K562 (cell line): ENCODE measurements around the gene CAMK2B. TPM values are rescaled to one million over a fixed set of nuclear protein-coding genes. Genes with fewer than 3 reads are reported as not detected.

ENCODE experiments used
- ADNP ChIP-seq: fragments of 200-800 bp; sonication (Bioruptor generic); IDR thresholded peaks from 2 replicates; pipeline ENCODE4 v1.6.1; 2016; ENCODE audit warnings: missing genetic modification characterization, missing compliant biosample characterization
- BRD9 ChIP-seq: fragments of 450-650 bp; IDR thresholded peaks from 2 replicates; pipeline ENCODE4 v1.6.1; 2018; ENCODE audit warnings: low read depth; ENCODE audit not compliant: partially characterized antibody
- CBX5 ChIP-seq: IDR thresholded peaks from 2 replicates; pipeline ENCODE4 v1.6.1; 2014; ENCODE audit warnings: low read depth, borderline replicate concordance
- COPS2 ChIP-seq: fragments of 450-650 bp; conservative IDR thresholded peaks from 2 replicates; pipeline ENCODE4 v1.6.1; 2016; ENCODE audit warnings: mild to moderate bottlenecking, moderate library complexity
- ESRRA ChIP-seq: fragments of 450-650 bp; IDR thresholded peaks from 2 replicates; pipeline ENCODE4 v1.6.1; 2014; ENCODE audit warnings: low read depth, mild to moderate bottlenecking, moderate library complexity, borderline replicate concordance
- EZH2 ChIP-seq: IDR thresholded peaks from 2 replicates; pipeline ENCODE4 v1.6.1; 2012; ENCODE audit warnings: low read depth, mild to moderate bottlenecking, inconsistent platforms, low read length, borderline replicate concordance
- HNRNPUL1 ChIP-seq: fragments of 200-400 bp; formaldehyde crosslinking; IDR thresholded peaks from 2 replicates; pipeline ENCODE4 v1.6.1; 2017; ENCODE audit warnings: low read length
- MAFF ChIP-seq: IDR thresholded peaks from 2 replicates; pipeline ENCODE4 v1.6.1; 2012; ENCODE audit warnings: low read length, improper control_type of control experiment
- MCM2 ChIP-seq: fragments of 450-650 bp; IDR thresholded peaks from 2 replicates; pipeline ENCODE4 v1.6.1; 2017; ENCODE audit warnings: low read depth, mild to moderate bottlenecking
- NBN ChIP-seq: fragments of 450-650 bp; IDR thresholded peaks from 2 replicates; pipeline ENCODE4 v1.6.1; 2016; ENCODE audit warnings: low read depth, mild to moderate bottlenecking
- POLR3G ChIP-seq: IDR thresholded peaks from 2 replicates; pipeline ENCODE4 v1.6.1; 2011; ENCODE audit not compliant: insufficient read length, insufficient replicate concordance; ENCODE audit errors: extremely low read depth
- SAFB2 ChIP-seq: fragments of 200-400 bp; formaldehyde crosslinking; IDR thresholded peaks from 2 replicates; pipeline ENCODE4 v1.6.1; 2018; ENCODE audit warnings: borderline replicate concordance, low read length, low read depth, moderate library complexity; ENCODE audit not compliant: severe bottlenecking
- ZNF274 ChIP-seq: IDR thresholded peaks from 2 replicates; pipeline ENCODE4 v1.6.1; 2011; ENCODE audit warnings: low read depth, mild to moderate bottlenecking, low read length, moderate library complexity, borderline replicate concordance
- polyA plus RNA-seq, 8 experiments: library from polyadenylated mRNA; depleted of rRNA in 4 of 8; stranded (reverse) in 5 of 8; unstranded in 3 of 8; fragments of >200 nt; fragmentation: Nextera tagmentation in 2 of 8; fragmentation: Illumina TruSeq in 1 of 8; extraction: Ambion mirVana in 2 of 8; extraction: Trizol in 1 of 8; gene quantifications; 2 replicates each; pipeline versions ENCODE4 v1.2.1 to v1.2.3, GENCODE V29; 2011 to 2014; ENCODE audit warnings: inconsistent platforms in 1 of 8, missing spikeins in 1 of 8
- total RNA-seq, 7 experiments: library from RNA; depleted of rRNA in 6 of 7; stranded (reverse); fragments of >200 nt in 6 of 7; fragmentation: Illumina TruSeq in 2 of 7; extraction: Trizol in 2 of 7; gene quantifications; 2 replicates each; pipeline versions ENCODE4 v1.2.1 to v1.2.3, GENCODE V29; 2011 to 2021; ENCODE audit warnings: low replicate concordance in 1 of 7
- TF ChIP-seq, protein P1 (sequence below): sonication (generic); formaldehyde crosslinking; IDR thresholded peaks from 2 replicates; pipeline ENCODE4 v1.8.0; 2022; ENCODE audit warnings: missing genetic modification reagents, mild to moderate bottlenecking, borderline replicate concordance
- TF ChIP-seq, protein P2 (sequence below): fragments of 250-450 bp; sonication (Bioruptor Pico); IDR thresholded peaks from 2 replicates; pipeline ENCODE4 v1.8.0; 2021; ENCODE audit warnings: moderate library complexity, mild to moderate bottlenecking, inconsistent platforms
- TF ChIP-seq, protein P3 (sequence below): sonication (generic); formaldehyde crosslinking; IDR thresholded peaks from 2 replicates; pipeline ENCODE4 v1.8.0; 2022; ENCODE audit warnings: missing genetic modification reagents, mild to moderate bottlenecking, moderate library complexity, borderline replicate concordance
- TF ChIP-seq, protein P4 (sequence below), 3 experiments: fragments of 200-800 bp in 1 of 3; sonication (Bioruptor generic) in 1 of 3; sonication (generic) in 1 of 3; formaldehyde crosslinking in 1 of 3; IDR thresholded peaks; 2 replicates each; pipeline versions ENCODE4 v1.6.1 to v1.8.0; 2016 to 2022; ENCODE audit warnings: mild to moderate bottlenecking in 2 of 3, missing compliant biosample characterization in 2 of 3, missing genetic modification characterization in 2 of 3, missing genetic modification reagents in 1 of 3
- TF ChIP-seq, protein P5 (sequence below): sonication (generic); formaldehyde crosslinking; IDR thresholded peaks from 2 replicates; pipeline ENCODE4 v1.8.1; 2023; ENCODE audit warnings: mild to moderate bottlenecking, missing genetic modification reagents
- TF ChIP-seq, protein P6 (sequence below): sonication (generic); formaldehyde crosslinking; IDR thresholded peaks from 2 replicates; pipeline ENCODE4 v1.8.1; 2023; ENCODE audit warnings: mild to moderate bottlenecking, missing genetic modification reagents, moderate library complexity

CAMK2B gene
- total and polyA plus RNA-seq, 9 of the 15 experiments (the other 6 are each of a cell fraction or from before 2014, with no cell fraction given), result 0.04 to 0.09 (median 0.05) TPM; not detected in 4

DNA sequence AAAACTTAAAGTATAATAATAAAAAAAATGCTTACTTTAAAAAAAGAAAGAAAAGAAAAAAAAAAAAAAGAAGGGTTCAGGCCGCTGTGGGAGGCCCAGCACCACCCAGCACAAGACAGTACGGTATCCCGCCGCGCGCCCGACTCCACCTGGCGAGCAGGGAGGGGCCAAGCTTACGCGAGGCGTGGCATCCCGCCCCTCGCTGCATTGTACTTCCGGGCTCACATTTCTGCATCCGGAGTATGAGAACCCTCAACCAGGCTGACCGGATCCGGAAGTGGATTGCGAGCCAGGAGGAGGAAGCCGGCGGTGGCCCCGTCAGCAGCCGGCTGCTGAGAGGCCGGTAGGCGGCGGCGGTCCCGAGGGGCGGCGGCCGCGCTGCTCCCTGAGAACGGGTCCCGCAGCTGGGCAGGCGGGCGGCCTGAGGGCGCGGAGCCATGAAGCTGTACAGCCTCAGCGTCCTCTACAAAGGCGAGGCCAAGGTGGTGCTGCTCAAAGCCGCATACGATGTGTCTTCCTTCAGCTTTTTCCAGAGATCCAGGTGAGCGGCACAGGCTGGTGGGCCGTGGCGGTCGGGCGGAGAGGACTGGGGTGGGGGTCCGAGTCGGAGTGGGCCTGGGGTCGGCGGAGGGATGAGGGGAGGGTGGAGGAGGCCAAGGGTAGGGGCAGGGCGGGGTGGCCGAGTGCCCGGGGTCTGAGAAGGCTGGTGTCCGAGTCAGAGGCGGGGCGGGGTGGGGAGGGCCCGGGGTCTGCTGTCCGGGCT lies 124.5 kb downstream of the CAMK2B start, which contains the start of gene YKT6 (continued):
- TF ChIP-seq, protein P1, sequence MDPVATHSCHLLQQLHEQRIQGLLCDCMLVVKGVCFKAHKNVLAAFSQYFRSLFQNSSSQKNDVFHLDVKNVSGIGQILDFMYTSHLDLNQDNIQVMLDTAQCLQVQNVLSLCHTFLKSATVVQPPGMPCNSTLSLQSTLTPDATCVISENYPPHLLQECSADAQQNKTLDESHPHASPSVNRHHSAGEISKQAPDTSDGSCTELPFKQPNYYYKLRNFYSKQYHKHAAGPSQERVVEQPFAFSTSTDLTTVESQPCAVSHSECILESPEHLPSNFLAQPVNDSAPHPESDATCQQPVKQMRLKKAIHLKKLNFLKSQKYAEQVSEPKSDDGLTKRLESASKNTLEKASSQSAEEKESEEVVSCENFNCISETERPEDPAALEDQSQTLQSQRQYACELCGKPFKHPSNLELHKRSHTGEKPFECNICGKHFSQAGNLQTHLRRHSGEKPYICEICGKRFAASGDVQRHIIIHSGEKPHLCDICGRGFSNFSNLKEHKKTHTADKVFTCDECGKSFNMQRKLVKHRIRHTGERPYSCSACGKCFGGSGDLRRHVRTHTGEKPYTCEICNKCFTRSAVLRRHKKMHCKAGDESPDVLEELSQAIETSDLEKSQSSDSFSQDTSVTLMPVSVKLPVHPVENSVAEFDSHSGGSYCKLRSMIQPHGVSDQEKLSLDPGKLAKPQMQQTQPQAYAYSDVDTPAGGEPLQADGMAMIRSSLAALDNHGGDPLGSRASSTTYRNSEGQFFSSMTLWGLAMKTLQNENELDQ (CRISPR knock-in tag), result no peak
- TF ChIP-seq ADNP (tag) (no peak), POLR3G (no peak), MAFF (no peak), COPS2 (no peak), EZH2 (no peak), CBX5 (no peak), NBN (0 out of 2 replicates have a peak, but pooled peaks have one; percentile 45), HNRNPUL1 (no peak), BRD9 (no peak), MCM2 (no peak), ZNF274 (no peak), ESRRA (peak; percentile 71), SAFB2 (no peak)
- TF ChIP-seq, protein P2, sequence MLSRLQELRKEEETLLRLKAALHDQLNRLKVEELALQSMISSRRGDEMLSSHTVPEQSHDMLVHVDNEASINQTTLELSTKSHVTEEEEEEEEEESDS, result no peak
- TF ChIP-seq, protein P3, sequence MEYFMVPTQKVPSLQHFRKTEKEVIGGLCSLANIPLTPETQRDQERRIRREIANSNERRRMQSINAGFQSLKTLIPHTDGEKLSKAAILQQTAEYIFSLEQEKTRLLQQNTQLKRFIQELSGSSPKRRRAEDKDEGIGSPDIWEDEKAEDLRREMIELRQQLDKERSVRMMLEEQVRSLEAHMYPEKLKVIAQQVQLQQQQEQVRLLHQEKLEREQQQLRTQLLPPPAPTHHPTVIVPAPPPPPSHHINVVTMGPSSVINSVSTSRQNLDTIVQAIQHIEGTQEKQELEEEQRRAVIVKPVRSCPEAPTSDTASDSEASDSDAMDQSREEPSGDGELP (CRISPR knock-in tag), result peak; percentile 94
- TF ChIP-seq, protein P4, sequence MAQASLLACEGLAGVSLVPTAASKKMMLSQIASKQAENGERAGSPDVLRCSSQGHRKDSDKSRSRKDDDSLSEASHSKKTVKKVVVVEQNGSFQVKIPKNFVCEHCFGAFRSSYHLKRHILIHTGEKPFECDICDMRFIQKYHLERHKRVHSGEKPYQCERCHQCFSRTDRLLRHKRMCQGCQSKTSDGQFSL (CRISPR knock-in tag; IDR thresholded peaks at IDR 0.05), result no peak
- TF ChIP-seq, protein P4 (tag; IDR thresholded peaks at IDR 0.05), result no peak
- TF ChIP-seq, protein P5, sequence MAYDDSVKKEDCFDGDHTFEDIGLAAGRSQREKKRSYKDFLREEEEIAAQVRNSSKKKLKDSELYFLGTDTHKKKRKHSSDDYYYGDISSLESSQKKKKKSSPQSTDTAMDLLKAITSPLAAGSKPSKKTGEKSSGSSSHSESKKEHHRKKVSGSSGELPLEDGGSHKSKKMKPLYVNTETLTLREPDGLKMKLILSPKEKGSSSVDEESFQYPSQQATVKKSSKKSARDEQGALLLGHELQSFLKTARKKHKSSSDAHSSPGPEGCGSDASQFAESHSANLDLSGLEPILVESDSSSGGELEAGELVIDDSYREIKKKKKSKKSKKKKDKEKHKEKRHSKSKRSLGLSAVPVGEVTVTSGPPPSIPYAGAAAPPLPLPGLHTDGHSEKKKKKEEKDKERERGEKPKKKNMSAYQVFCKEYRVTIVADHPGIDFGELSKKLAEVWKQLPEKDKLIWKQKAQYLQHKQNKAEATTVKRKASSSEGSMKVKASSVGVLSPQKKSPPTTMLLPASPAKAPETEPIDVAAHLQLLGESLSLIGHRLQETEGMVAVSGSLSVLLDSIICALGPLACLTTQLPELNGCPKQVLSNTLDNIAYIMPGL, result no peak
- TF ChIP-seq, protein P6, sequence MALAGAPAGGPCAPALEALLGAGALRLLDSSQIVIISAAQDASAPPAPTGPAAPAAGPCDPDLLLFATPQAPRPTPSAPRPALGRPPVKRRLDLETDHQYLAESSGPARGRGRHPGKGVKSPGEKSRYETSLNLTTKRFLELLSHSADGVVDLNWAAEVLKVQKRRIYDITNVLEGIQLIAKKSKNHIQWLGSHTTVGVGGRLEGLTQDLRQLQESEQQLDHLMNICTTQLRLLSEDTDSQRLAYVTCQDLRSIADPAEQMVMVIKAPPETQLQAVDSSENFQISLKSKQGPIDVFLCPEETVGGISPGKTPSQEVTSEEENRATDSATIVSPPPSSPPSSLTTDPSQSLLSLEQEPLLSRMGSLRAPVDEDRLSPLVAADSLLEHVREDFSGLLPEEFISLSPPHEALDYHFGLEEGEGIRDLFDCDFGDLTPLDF, result no peak
